COLO668 (cell line): ENCODE results near the gene GALK1.
A peak's percentile ranks its signal among the peaks of the same experiment; 100 is the strongest.
"Not testable (repeated sequence)": the region's sequence is repeated elsewhere in the genome, so short reads cannot be mapped to it uniquely, and the experiment has no call there.

Source experiments
- DNase-seq: peaks from one replicate; lab custom pipeline; 2025; ENCODE audit not compliant: unreplicated experiment; lab: John Stamatoyannopoulos, UW

The GALK1 gene

GRCh38 chr17:75764711-75765421, at the start of gene GALK1:
GALK1 (minus strand) TSS chr17:75765192; CDS start chr17:75765136, 56 bp downstream.
- peak; percentile 60 for DNase-seq

GRCh38 chr17:75814021-75814395, 49.0 kb upstream of the GALK1 start:
- no peak for DNase-seq

DNA sequence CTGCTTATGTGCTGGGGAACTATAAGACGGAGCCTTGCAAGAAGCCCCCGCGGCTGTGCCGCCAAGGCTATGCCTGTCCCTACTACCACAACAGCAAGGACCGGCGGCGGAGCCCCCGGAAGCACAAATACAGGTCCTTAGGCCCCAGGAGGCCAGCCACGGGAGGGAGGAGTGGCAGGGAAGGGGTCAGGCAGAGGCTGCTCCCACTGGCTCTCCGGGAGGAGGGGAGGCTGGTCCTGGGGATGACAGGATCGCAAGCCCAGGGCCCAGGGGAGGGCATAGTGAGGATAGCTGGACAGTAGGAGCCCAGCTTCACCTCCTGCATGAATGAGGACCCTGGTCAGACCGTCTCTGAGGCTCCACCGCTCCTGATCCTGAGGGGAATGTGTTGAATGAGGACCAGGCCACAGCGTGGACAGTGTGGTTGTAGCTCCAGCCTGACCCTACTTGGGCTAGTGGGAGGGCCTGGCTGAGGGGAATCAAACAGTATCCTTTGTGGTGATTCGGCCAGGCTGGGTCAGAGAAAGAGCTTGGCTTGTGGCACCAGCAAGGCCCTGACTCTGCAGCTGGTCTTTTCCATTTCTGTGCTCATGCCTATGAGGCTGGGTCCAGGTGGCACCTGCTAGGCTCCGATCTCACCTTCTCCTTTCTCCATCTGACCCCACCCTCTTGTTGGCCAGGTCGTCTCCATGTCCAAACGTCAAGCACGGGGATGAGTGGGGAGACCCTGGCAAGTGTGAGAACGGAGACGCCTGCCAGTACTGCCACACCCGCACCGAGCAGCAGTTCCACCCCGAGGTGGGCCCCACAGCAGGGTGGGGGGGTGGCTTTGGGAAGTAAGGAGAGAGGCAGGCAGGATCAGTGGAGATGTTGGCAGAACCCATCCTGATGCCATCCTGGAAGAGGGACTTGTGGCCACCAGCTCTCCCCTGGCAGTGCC, 48.4 kb upstream of the GALK1 start:
- no peak for DNase-seq

DNA sequence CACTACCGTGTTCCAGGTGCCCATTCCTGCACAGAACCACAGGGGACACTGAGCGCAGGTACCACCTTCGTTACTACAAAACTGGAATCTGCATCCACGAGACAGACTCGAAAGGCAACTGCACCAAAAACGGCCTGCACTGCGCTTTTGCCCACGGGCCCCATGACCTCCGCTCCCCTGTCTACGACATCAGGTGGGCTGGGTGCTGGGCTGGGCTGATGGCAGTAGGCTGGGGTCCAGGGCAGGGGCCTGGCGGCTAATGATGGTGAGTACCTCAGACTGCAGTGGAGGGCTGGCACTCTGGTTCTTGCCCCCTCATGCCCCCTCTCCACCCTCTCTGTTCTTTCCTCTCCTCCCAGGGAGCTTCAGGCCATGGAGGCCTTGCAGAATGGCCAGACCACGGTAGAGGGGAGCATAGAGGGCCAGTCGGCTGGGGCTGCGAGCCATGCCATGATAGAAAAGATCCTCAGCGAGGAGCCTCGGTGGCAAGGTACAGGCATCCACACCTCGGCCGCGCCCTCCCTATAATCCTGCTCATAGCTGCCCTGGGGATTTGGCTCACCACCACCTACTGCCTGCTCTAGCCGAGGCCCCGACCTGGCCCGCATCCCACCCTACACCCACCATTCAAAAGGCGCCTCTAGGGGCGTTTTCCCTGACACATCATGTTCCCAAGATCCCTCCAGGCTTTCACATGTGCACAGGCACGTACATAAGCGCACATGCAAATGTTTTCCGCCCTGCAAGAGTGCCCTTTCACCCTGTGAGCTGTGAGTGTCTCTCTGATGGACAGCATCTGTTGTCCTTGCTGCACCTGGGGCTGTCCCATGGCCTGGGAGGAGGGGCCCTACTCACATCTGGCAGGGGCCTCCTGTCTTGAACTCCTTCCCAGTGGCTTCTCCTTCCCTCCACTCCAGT, 47.4 kb upstream of the GALK1 start:
- DNase-seq = no peak

DNA sequence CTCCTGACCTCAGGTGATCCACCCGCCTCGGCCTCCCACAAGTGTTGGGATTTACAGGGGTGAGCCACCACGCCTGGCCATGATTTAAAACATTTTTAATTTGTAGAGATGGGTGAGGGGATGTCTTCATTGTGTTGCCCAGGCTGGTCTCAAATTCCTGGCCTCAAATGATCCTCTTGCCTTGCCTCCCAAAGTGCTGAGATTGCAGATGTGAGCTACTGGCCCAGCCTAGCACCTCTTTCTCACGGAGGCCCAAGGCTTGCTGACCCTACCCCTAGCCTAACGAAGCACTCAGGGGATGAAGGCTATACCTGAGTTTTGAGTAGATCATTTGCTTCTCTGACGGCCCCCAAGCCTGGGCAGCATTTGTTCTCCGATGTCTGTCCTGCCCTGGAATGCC, 46.2 kb upstream of the GALK1 start:
- DNase-seq = no peak

DNA sequence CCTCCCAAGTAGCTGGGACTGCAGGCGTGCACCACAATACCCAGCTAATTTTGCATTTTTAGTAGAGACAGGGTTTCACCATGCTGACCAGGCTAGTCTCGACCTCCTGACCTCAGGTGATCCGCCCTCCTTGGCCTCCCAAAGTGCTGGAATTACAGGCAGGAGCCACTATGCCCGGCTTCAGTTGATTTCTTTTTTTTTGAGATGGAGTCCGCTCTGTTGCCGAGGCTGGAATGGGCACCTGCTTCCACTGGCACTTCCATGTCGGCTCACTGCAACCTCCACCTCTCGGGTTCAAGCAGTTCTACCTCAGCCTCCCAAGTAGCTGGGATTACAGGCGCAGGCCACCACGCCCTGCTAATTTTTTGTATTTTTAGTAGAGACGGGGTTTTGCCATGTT, 45.8 kb upstream of the GALK1 start:
- DNase-seq = not testable (repeated sequence)

DNA sequence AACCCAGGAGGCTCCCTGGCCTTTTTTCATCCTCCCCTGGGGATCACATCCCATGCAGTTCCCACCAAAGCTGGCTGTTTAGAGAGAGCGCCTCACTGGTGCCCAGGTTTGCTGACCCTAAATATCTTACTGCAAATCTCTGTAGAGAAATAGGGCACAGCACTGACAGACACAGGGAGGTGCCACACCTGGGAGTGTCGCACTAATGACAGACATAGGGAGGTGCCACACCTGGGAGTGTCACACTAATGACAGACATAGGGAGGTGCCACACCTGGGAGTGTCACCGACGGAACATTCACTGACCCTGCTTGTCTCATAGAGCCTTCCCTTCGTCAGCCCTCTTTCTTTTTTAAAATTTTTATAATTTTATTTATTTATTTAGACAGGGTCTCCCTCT, 45.2 kb upstream of the GALK1 start:
- DNase-seq = peak; percentile 7

- DNase-seq = no peak
Measured at GRCh38 chr17:75809631-75810111, 44.7 kb upstream of the GALK1 start.

DNA sequence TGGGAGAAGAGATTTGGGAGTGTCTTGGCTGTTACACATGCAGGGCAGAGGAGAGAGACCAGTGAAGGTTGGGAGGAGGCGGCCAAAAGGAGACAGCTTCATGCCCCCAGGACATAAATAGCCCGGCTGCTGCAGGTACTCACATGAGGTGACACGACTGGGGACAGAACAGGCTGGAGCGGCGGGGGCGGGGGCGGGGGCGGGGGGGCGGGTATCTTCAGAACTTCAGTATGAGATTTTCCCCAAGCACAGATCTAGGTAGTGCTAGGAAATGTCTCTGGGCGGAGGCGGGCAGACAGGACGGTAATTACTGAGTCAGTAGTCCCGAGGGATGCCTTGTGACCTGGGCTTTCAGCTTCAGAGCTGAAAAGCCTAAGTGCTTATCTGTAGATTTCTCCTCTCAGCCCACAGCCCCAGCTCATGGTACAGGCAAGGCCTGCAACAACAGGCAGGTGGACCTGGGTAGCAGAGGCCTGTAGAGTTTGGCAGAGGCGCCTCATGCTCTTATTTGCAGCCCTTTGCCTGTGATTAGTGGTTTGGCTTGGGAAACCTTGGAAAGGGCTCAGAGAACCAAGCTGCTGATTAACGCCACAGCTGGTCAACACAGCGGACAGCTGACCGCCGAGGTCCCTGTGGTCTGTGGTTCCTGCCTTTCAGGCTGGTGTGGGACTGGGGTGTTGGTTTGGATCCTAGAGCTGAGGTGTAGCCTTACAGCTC, 44.1 kb upstream of the GALK1 start:
- no peak for DNase-seq

DNA sequence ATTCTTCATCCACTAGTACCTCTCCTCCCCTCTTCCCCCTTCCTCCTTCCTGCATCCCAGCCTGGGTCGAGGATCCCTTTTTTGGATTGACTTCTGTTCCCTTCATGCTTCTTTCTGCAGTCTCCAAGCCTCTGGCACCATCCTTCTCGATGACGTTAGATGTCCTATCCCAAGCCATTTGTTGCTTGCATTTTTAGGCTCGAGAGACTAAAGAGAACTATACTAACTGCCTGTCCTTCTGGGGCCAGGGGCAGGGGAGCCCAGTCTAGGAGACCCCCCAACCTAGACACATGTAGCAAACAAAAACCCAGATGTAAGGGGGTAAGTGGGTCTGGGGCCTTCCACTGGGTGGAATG, 43.5 kb upstream of the GALK1 start:
- DNase-seq = no peak

GRCh38 chr17:75807861-75808260, 42.9 kb upstream of the GALK1 start:
- DNase-seq = no peak

DNA sequence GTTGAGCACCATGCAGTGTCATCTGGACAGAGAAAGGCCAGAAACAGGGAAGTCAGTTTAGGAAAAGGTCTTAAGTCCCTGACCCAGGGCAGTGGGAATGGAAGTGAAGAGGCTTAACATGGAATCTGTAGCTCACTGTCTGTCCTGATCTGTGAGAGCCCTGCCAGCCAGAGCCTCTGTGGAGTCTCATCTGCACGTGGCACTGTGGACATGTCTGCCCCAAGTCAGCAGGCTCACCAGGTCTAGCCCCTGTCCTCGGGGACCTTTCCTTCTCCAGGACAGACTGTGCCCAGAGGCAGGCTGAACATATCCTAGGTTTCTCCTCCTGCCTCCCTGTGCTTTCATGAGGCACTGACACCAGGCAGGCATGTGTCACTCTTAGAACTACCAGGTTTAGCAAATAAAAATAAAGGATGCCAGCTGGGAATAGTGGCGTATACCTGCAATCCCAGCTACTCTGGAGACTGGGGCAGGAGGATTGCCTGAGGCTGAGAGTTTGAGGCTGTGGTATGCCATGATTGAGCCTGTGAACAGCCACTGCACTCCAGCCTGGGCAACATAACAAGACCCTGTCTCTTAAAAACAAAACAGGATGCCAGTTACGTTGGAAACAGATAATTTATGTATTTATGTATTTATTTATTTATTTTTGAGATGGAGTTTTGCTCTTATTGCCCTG, 42.0 kb upstream of the GALK1 start:
- DNase-seq = no peak

DNA sequence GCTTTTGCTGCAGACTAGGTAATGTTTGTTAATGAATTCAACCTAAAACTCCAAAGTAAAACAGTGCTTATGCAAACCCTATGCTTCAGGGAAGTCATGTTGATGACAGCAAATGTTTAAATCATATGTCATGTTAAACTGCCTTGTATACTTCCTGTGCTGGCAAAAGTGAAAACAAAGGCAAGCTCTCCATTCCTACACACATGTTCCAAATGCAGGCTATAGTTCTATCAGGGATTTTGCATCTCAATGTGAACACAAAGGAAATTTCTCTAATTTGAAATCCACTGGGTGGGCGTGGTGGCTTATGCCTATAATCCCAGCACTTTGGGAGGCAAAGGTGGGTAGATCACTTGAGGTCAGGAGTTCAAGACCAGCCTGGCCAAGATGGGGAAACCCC, 38.9 kb upstream of the GALK1 start:
- DNase-seq = no peak

- no peak for DNase-seq
Measured at GRCh38 chr17:75799402-75799801, 34.4 kb upstream of the GALK1 start.

GRCh38 chr17:75795820-75796607, 31.0 kb upstream of the GALK1 start:
- no peak for DNase-seq

- DNase-seq = no peak
Measured at GRCh38 chr17:75793460-75793859, 28.5 kb upstream of the GALK1 start.

DNA sequence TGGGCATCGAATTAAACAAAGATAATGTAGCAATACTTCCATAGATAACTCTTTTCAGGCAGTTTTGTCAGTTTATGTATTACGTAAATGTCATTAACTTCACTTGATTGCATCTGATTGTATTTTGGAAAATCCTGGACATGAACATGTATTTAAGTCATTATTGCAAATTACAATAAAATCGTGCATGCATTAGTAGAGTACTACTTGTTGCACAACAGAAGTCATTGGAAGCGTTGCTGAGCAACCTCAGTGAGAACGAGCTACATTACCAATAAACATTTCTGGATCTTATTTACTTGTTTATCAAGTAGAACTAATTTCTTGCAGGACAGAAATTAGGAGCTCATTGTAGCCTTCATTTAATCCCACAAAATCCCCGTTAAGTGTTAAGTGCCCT, 26.3 kb upstream of the GALK1 start:
- no peak for DNase-seq

GRCh38 chr17:75785016-75785890, 20.3 kb upstream of the GALK1 start:
- peak; percentile 87 for DNase-seq
